Karpas-422 (cell line): ENCODE data around the gene RFNG. TPM values are rescaled to one million over a fixed set of nuclear protein-coding genes. Genes with fewer than 3 reads are reported as not detected.
A peak's percentile ranks its signal among the peaks of the same experiment; 100 is the strongest.

Source experiments
- DNase-seq: peaks from one replicate; pipeline ENCODE4 v3.0.0-alpha.2; 2015
- H2AFZ ChIP-seq: fragments of 200-600 bp; sonication (generic); 2 replicates; pipeline ENCODE4 v1.6.1; 2014; ENCODE audit warnings: antibody characterized with exemption, low read length, mixed read lengths
- H3K27ac ChIP-seq: fragments of 200-600 bp; sonication (generic); 2 replicates; pipeline ENCODE4 v1.5.1; 2014; ENCODE audit warnings: mild to moderate bottlenecking, low read length, moderate library complexity
- H3K27me3 ChIP-seq: fragments of 200-600 bp; sonication (generic); 2 replicates; pipeline ENCODE4 v1.6.1; 2014; ENCODE audit warnings: low read length, mixed read lengths
- H3K36me3 ChIP-seq: fragments of 200-600 bp; sonication (generic); 2 replicates; pipeline ENCODE4 v1.6.1; 2014; ENCODE audit warnings: low read length, mixed read lengths; ENCODE audit not compliant: insufficient read depth
- H3K4me1 ChIP-seq: fragments of 200-600 bp; sonication (generic); 2 replicates; pipeline ENCODE4 v1.6.1; 2014; ENCODE audit warnings: mild to moderate bottlenecking, low read length, mixed read lengths
- H3K4me2 ChIP-seq: fragments of 200-600 bp; sonication (generic); 2 replicates; pipeline ENCODE4 v1.6.1; 2014; ENCODE audit warnings: low read length, low read depth, mild to moderate bottlenecking; ENCODE audit not compliant: poor library complexity, severe bottlenecking
- H3K4me3 ChIP-seq: fragments of 200-600 bp; sonication (generic); 2 replicates; pipeline ENCODE4 v1.5.1; 2014; ENCODE audit warnings: mild to moderate bottlenecking, antibody characterized with exemption, low read length, mixed read lengths
- H3K79me2 ChIP-seq: fragments of 200-600 bp; sonication (generic); 2 replicates; pipeline ENCODE4 v1.6.1; 2014; ENCODE audit warnings: mild to moderate bottlenecking, low read length, mixed read lengths
- H3K9ac ChIP-seq: fragments of 200-600 bp; sonication (generic); 2 replicates; pipeline ENCODE4 v1.6.0; 2014; ENCODE audit warnings: low read length
- H3K9me2 ChIP-seq: fragments of 200-600 bp; sonication (generic), shearing (Covaris generic); replicated peaks from 2 replicates; pipeline ENCODE4 v1.6.0; 2014; ENCODE audit warnings: mild to moderate bottlenecking, low read length, moderate library complexity; ENCODE audit not compliant: insufficient read depth
- H3K9me3 ChIP-seq: fragments of 300-700, 200-600 bp; sonication (generic); 2 replicates; pipeline ENCODE4 v1.6.1; 2014; ENCODE audit warnings: low read length, mixed read lengths
- H4K20me1 ChIP-seq: fragments of 200-600 bp; sonication (generic); 2 replicates; pipeline ENCODE4 v1.6.1; 2014; ENCODE audit warnings: mild to moderate bottlenecking, antibody characterized with exemption, low read length, low read depth; ENCODE audit not compliant: insufficient read depth
- total RNA-seq: library from RNA; depleted of rRNA; stranded (reverse); fragments of >200 nt; shearing (Covaris generic); gene quantifications from 2 replicates; pipeline ENCODE4 v1.2.3, GENCODE V29; 2014; ENCODE audit warnings: low replicate concordance

The RFNG gene
- total RNA-seq, 1 experiment from 2014 or later, result 16.5 TPM

DNA sequence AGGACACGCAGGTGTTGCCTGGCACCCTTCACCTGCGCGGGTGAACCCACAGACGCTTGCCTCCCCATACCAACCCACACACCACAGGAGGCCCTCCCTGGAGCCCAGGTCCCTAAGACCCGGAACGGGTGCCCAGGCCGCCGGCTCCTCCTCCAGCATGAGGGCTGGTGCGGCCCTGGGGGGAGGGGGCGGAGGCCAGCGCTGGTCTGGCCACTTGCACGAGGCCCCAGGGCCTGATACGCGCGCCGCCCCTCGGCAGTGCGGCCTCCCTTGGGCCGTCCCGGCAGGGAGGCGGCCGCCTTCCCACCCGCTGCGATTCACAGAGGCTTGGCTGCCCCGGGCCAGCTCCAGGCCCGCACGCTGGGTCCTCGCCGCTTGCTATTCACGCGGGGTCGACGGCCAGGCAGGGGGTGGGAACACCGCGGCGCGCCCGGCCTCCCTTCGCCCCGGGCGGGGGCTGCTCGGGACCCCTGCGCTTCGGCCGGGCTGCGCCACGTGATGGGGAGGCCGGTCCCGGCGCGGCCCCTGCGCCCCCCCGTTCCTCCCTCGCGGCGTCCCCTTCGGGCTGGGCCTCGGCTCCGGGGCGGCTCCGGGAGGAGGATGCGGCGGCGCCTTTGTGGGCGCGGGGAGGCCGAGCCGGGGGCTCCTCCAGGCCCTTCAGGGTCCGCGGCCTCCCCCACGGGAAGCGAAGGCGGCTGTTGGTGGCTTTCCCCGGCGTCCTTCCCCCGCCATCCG, 45.7 kb upstream of the RFNG start:
- Histone ChIP-seq H3K9me3 (no peaks in the 10 kb centered on the region), H3K27me3 (no peaks in the 10 kb centered on the region), H2AFZ (no peak overlapping the region), H3K9me2 (no peaks in the 10 kb centered on the region), H3K4me3 (peak overlapping the region; percentile 95), H3K27ac (peak overlapping the region; percentile 89), H3K9ac (peak overlapping the region; percentile 100), H3K4me1 (peaks cover 41% of the 10 kb centered on the region), H4K20me1 (peaks cover 36% of the 10 kb centered on the region), H3K4me2 (peak overlapping the region; percentile 74), H3K36me3 (peaks cover 14% of the 10 kb centered on the region), H3K79me2 (peaks cover 47% of the 10 kb centered on the region)
- DNase-seq, result peak; percentile 66

DNA sequence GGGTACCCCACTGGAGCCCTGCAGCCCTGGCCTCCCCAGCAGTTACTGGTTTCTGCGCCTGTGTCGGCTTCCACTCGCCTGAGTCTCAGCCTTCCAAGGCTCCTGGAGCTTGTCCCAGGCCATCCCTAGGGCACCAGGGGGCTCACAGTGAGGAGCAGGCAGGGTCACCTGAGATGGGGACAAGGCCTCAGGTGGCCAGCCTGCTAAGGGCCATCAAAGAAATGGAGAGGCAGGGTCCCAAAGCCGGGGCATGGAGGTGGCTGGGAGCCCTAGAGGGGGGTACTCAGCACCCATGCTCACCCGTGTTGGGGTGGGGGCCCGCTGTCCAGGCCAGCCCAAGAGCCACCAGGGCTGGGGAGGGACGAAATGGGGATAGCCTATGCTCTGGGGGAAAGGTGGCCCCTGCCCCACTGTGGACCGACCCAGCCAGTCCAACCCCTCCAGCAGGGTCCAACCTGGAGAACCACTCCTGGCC, 45.1 kb upstream of the RFNG start:
- Histone ChIP-seq H3K9ac (peak overlapping the region; percentile 100), H3K9me2 (no peaks in the 10 kb centered on the region), H2AFZ (no peak overlapping the region), H4K20me1 (peaks cover 40% of the 10 kb centered on the region), H3K4me1 (peaks cover 41% of the 10 kb centered on the region), H3K27ac (peak overlapping the region; percentile 89), H3K79me2 (peaks cover 47% of the 10 kb centered on the region), H3K36me3 (peaks cover 14% of the 10 kb centered on the region), H3K4me3 (peak overlapping the region; percentile 95), H3K4me2 (peak overlapping the region; percentile 74), H3K9me3 (no peaks in the 10 kb centered on the region), H3K27me3 (no peaks in the 10 kb centered on the region)
- no peak for DNase-seq

DNA sequence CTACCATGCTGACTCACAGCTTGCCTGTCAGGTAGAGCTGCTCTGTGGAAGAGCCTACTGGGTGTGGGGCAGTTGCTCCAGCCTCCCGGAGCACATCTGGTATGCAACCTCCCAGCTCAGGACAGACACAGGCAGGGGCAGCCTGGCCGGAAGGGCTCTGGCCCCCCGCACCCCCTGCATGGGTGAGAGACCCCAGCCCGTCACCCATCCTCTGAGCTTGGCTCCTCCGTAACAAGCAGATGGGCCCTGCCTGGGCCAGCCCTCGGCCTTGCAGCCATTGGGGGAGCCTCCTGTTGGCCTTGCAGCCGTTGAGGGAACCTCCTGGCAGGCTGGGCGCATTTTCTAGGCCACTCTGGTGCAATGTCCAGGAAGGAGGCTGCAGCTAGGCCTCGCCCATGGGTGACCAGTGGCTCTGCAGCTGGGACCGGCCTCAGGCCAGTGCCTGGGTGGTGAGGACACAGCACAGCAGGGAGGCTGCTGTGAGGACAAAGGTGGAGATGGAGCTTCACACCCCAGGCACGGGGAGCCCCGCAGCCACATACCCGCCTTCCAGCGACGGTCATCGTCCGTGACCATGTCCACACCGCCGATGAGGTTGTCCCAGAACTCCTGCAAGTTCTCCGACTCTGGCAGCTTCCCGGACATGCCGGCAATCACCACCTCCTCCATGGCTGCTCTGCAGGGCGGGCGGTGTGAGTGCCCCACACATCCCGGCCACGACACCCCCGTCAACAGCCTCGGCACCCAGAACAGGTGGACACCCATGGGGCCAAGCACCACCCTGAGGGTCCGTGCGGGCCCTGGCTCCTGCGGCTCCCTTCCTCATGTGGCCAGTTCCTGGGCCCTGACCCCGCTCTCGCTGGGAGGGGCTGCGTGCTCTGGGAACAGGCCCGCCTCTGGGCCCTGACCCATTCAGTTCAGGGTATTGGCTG, 44.4 kb upstream of the RFNG start:
- peak overlapping the region; percentile 100 for H3K9ac ChIP-seq
- peaks cover 43% of the 10 kb centered on the region for H4K20me1 ChIP-seq
- peak overlapping the region; percentile 74 for H3K4me2 ChIP-seq
- peaks cover 47% of the 10 kb centered on the region for H3K79me2 ChIP-seq
- H3K27ac ChIP-seq, result peak overlapping the region; percentile 89; the same call in 1 of the 2 replicates
- peaks cover 35% of the 10 kb centered on the region for H3K4me1 ChIP-seq
- no peaks in the 10 kb centered on the region for H3K27me3 ChIP-seq
- no peak overlapping the region for H2AFZ ChIP-seq
- no peak for DNase-seq
- H3K9me3 ChIP-seq, result no peaks in the 10 kb centered on the region
- no peaks in the 10 kb centered on the region for H3K9me2 ChIP-seq
- peaks cover 14% of the 10 kb centered on the region for H3K36me3 ChIP-seq
- peak overlapping the region; percentile 95 for H3K4me3 ChIP-seq

DNA sequence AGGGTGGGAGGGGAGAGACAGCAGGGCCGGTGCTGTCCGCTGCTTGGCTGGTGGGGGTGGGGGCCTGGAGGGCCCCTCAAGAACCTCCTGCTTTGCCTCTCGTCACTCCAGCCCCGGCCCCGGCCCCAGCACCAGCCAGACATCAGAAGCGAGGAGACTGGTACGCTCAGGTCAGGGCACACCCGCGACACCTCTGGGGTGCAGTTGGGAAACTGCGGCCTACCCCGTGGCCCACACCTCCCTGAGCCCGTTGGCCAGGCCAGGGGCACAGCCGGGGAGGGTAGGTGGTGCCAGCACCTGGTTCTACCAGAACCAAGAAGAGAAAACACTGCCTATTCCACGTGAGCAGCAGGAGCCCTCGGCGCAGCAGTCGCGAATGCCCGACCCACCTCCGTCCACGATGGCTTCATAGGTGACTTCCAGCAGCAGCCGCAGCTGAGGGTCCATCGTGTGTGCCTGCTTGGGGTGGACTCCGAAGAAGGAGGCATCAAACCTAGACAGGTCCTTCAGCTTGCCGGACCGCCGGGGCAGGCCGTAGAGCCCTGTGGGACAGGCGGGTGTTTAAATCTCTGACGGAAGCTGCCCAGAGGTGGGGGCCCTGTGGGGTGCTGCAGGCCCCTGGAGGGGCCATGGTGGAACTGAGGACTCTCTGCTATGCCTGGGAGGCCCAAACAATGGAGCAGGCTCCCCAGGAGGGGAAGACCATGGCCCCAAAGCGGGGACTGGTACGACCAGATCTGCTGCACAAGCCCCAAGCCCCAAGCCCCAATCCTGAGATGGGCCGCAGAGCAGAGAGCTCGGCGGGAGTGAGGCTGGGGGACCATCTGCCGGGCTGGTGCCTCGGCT, 43.5 kb upstream of the RFNG start:
- peaks cover 43% of the 10 kb centered on the region for H4K20me1 ChIP-seq
- no peak overlapping the region for H3K4me2 ChIP-seq
- no peaks in the 10 kb centered on the region for H3K27me3 ChIP-seq
- no peak overlapping the region for H3K27ac ChIP-seq
- peaks cover 47% of the 10 kb centered on the region for H3K79me2 ChIP-seq
- no peak overlapping the region for H3K4me3 ChIP-seq
- H3K9me3 ChIP-seq, result no peaks in the 10 kb centered on the region
- H2AFZ ChIP-seq, result no peak overlapping the region
- peaks cover 14% of the 10 kb centered on the region for H3K36me3 ChIP-seq
- no peak overlapping the region for H3K9ac ChIP-seq
- DNase-seq, result no peak
- peaks cover 26% of the 10 kb centered on the region for H3K4me1 ChIP-seq
- H3K9me2 ChIP-seq, result no peaks in the 10 kb centered on the region

DNA sequence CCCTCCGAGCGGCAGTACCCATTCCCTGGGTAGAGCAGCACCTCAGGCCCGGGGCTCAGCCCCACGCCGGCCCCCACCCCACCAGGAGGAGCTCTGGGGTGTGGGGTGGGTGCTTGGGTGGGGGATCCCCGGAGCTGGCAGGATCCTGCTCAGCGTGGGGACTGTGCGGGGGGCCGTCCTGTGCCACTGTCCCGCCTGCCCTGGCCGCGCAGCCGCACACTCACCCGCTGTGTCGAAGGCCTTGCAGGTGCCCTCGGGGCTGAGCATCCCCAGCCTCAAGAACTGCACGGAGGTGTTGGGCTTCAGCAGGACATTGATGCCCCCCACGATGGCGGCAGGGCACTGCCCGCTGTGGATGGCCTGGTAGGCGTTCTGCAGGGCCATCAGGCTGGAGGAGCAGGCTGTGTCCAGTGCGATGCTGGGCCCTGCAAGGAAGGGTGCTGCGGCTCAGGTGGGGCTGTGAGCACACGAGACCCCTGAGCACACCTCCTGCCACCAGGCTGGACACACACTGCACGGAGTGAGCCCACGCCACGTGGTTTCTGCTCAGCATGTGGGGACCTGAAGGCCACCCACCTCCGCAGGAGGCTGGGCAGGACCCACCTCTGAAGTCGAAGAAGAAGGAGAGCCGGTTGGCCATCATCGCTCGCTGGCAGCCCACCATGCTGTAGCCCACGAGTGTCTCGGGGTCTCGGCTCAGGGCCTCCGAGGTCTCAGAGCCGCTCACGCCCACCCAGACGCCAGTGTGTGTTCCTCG, 41.6 kb upstream of the RFNG start:
- Histone ChIP-seq H3K4me2 (no peak overlapping the region), H3K9me2 (no peaks in the 10 kb centered on the region), H3K9me3 (no peaks in the 10 kb centered on the region), H3K4me1 (peaks cover 13% of the 10 kb centered on the region), H3K4me3 (no peak overlapping the region), H3K36me3 (peaks cover 17% of the 10 kb centered on the region), H2AFZ (no peak overlapping the region), H3K79me2 (peaks cover 36% of the 10 kb centered on the region), H3K9ac (no peak overlapping the region), H4K20me1 (peaks cover 49% of the 10 kb centered on the region), H3K27me3 (no peaks in the 10 kb centered on the region), H3K27ac (no peak overlapping the region)
- DNase-seq, result no peak

DNA sequence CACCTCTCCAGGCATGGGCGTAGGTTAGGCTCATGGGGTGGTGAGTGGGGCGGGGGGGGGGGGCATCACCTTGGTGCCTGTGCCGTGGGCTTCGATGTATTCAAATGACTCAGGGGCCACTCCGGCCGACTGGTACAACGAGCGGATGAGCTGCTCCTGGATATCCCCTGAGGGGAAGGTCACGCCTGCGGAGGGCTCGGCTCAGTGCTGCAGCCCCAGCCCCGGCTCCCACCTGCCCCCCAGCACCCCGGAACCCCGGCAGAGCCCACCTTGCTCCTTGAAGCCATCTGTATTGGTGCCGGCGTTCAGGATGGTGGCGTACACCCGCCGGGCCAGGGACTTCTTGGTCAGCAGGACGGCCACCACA, 41.0 kb upstream of the RFNG start:
- no peak overlapping the region for H2AFZ ChIP-seq
- no peaks in the 10 kb centered on the region for H3K9me2 ChIP-seq
- peaks cover 13% of the 10 kb centered on the region for H3K4me1 ChIP-seq
- no peaks in the 10 kb centered on the region for H3K9me3 ChIP-seq
- H3K27me3 ChIP-seq, result no peaks in the 10 kb centered on the region
- no peak overlapping the region for H3K9ac ChIP-seq
- H3K36me3 ChIP-seq, result peaks cover 20% of the 10 kb centered on the region
- peaks cover 49% of the 10 kb centered on the region for H4K20me1 ChIP-seq
- no peak for DNase-seq
- no peak overlapping the region for H3K4me3 ChIP-seq
- H3K4me2 ChIP-seq, result no peak overlapping the region
- H3K79me2 ChIP-seq, result peaks cover 33% of the 10 kb centered on the region
- H3K27ac ChIP-seq, result no peak overlapping the region

DNA sequence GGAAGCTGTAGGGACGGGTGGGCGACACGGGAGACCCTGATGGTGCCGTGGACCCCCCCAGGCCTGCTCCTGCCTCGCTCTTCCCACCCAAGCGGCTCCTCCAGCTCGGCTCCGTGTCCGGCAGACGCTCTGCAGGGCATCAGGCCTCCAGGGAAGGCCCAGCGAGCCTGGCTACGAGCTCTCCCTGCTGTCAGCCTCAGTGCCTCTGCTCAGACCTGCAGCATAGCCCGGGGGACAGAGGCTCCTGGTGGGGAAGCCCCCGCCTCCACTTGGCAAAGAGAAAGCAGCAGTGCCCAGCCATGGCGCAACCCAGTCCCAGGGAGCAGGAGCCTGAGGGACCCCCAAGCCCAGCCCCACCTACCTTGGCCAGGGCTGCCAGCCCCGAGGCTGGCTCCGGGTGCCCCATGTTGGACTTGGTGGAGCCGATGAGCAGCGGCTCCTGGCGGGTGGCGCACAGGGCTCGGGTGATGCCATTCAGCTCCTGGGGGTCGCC, 40.5 kb upstream of the RFNG start:
- no peaks in the 10 kb centered on the region for H3K9me3 ChIP-seq
- H3K27me3 ChIP-seq, result no peaks in the 10 kb centered on the region
- peaks cover 28% of the 10 kb centered on the region for H3K79me2 ChIP-seq
- H3K36me3 ChIP-seq, result peaks cover 20% of the 10 kb centered on the region
- no peak overlapping the region for H3K9ac ChIP-seq
- H3K4me1 ChIP-seq, result peaks cover 13% of the 10 kb centered on the region
- no peaks in the 10 kb centered on the region for H3K9me2 ChIP-seq
- H2AFZ ChIP-seq, result no peak overlapping the region
- no peak overlapping the region for H3K4me3 ChIP-seq
- no peak for DNase-seq
- H4K20me1 ChIP-seq, result peaks cover 48% of the 10 kb centered on the region
- H3K4me2 ChIP-seq, result no peak overlapping the region
- H3K27ac ChIP-seq, result no peak overlapping the region
